GM18519 (cell line): ENCODE measurements around the gene ZFHX3.

Experiments used
- ATAC-seq: cut with Tn5 transposase; IDR thresholded peaks from one replicate; pipeline ENCODE4 v1.9.1; 2021; ENCODE audit warnings: mild to moderate bottlenecking, moderate library complexity; ENCODE audit not compliant: unreplicated experiment, low FRiP score

The ZFHX3 gene

GRCh38 chr16:72960101-72960500 is 87.8 kb downstream of the ZFHX3 start:
- no peak for ATAC-seq

- ATAC-seq = no peak
Measured at GRCh38 chr16:72959301-72959996, 88.5 kb downstream of the ZFHX3 start.

- no peak for ATAC-seq
Measured at GRCh38 chr16:72958522-72959076, 89.3 kb downstream of the ZFHX3 start.

GRCh38 chr16:72957303-72958277 is 90.3 kb downstream of the ZFHX3 start:
- no peak for ATAC-seq

GRCh38 chr16:72956124-72957064 is 91.5 kb downstream of the ZFHX3 start:
- no peak for ATAC-seq

GRCh38 chr16:72952811-72953271 is 95.1 kb downstream of the ZFHX3 start:
- no peak for ATAC-seq

- no peak for ATAC-seq
Measured at GRCh38 chr16:72952404-72952803, 95.5 kb downstream of the ZFHX3 start.

GRCh38 chr16:72951916-72952315 is 96.0 kb downstream of the ZFHX3 start:
- ATAC-seq = no peak

- no peak for ATAC-seq
Measured at GRCh38 chr16:72950669-72951068, 97.3 kb downstream of the ZFHX3 start.

GRCh38 chr16:72948238-72948829 is 99.6 kb downstream of the ZFHX3 start:
- ATAC-seq = no peak

GRCh38 chr16:72947379-72948237 is 100.3 kb downstream of the ZFHX3 start:
- ATAC-seq = no peak

GRCh38 chr16:72946474-72947194 is 101.3 kb downstream of the ZFHX3 start:
- no peak for ATAC-seq

- no peak for ATAC-seq
Measured at GRCh38 chr16:72946063-72946462, 101.9 kb downstream of the ZFHX3 start.

GRCh38 chr16:72945611-72946010 is 102.3 kb downstream of the ZFHX3 start:
- no peak for ATAC-seq

- no peak for ATAC-seq
Measured at GRCh38 chr16:72944757-72945485, 103.0 kb downstream of the ZFHX3 start.

- ATAC-seq = no peak
Measured at GRCh38 chr16:72942021-72942420, 105.9 kb downstream of the ZFHX3 start.

- no peak for ATAC-seq
Measured at GRCh38 chr16:72940886-72941285, 107.0 kb downstream of the ZFHX3 start.
